HL-60 (cell line): ENCODE measurements around the gene NCS1.

Experiments
- DNase-seq, 2 experiments: peaks; one replicate each; pipeline ENCODE4 v3.0.0-alpha.2; 2010 to 2020; ENCODE audit warnings: low read depth in 1 of 2, low spot score in 1 of 2
- H3K27ac ChIP-seq: fragments of 250-450 bp; sonication (Bioruptor Pico); replicated peaks from 2 replicates; pipeline ENCODE4 v1.5.1; 2020; ENCODE audit warnings: mild to moderate bottlenecking, moderate library complexity
- H3K27me3 ChIP-seq: fragments of 250-450 bp; sonication (Bioruptor Pico); 2 replicates; pipeline ENCODE4 v1.5.1; 2021; ENCODE audit warnings: mild to moderate bottlenecking, moderate library complexity; ENCODE audit not compliant: insufficient read depth, poor library complexity, severe bottlenecking
- H3K4me3 ChIP-seq: replicated peaks from 2 replicates; pipeline ENCODE4 v1.5.1; 2011; ENCODE audit warnings: mild to moderate bottlenecking, control low read depth, low read length; ENCODE audit not compliant: insufficient read depth
- GABPA ChIP-seq: IDR thresholded peaks from 2 replicates; pipeline ENCODE4 v1.6.1; 2012; ENCODE audit warnings: low read depth
- POLR2AphosphoS5 ChIP-seq: IDR thresholded peaks from 2 replicates; pipeline ENCODE4 v1.6.1; 2012; ENCODE audit warnings: low read depth
- SPI1 ChIP-seq: IDR thresholded peaks from 2 replicates; pipeline ENCODE4 v1.6.1; 2012; ENCODE audit warnings: low read depth, mild to moderate bottlenecking, borderline replicate concordance
- TF ChIP-seq, protein P1 (sequence below): IDR thresholded peaks from 2 replicates; pipeline ENCODE4 v1.6.1; 2012; ENCODE audit warnings: low read depth; ENCODE audit not compliant: insufficient replicate concordance
- TF ChIP-seq, protein P2 (sequence below): IDR thresholded peaks from one replicate; pipeline ENCODE4 v1.5.1; 2011; ENCODE audit warnings: low read length, control low read depth, inconsistent platforms; ENCODE audit not compliant: insufficient read depth

Gene NCS1

DNA sequence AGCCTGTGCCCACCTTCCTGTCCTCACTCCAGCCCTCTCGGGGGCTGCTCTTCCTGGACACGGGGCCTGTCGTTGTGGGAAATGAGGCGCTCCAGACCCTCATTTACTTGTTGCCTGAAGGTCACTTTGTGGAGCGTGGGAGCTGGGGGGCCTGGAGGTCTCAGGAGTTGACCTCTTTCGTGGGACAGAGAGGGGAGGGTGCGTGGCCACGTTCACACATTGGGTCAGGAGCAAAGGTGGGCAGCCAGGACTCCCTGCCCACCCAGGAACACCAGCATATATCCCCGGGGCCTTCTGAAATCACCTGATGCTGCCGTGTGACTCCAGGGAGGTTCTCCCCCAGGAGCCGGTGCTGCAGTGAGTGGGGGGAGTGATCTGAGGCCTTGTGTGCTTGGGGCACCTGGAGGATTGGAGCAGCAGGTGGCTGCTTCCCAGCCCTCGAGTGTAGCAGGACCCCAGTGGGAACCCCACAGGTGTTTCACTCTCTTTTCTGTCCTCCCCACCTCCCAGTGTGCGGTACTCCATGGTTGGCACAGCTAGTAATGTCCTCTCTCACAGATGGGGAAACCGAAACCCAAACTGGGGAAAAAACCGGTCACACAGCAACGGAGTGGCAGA is 20.3 kb downstream of the NCS1 start:
- Histone ChIP-seq H3K27ac (no peak overlapping the region), H3K4me3 (no peak overlapping the region), H3K27me3 (no peaks in the 10 kb centered on the region)
- no peak for DNase-seq
- TF ChIP-seq, protein P1, sequence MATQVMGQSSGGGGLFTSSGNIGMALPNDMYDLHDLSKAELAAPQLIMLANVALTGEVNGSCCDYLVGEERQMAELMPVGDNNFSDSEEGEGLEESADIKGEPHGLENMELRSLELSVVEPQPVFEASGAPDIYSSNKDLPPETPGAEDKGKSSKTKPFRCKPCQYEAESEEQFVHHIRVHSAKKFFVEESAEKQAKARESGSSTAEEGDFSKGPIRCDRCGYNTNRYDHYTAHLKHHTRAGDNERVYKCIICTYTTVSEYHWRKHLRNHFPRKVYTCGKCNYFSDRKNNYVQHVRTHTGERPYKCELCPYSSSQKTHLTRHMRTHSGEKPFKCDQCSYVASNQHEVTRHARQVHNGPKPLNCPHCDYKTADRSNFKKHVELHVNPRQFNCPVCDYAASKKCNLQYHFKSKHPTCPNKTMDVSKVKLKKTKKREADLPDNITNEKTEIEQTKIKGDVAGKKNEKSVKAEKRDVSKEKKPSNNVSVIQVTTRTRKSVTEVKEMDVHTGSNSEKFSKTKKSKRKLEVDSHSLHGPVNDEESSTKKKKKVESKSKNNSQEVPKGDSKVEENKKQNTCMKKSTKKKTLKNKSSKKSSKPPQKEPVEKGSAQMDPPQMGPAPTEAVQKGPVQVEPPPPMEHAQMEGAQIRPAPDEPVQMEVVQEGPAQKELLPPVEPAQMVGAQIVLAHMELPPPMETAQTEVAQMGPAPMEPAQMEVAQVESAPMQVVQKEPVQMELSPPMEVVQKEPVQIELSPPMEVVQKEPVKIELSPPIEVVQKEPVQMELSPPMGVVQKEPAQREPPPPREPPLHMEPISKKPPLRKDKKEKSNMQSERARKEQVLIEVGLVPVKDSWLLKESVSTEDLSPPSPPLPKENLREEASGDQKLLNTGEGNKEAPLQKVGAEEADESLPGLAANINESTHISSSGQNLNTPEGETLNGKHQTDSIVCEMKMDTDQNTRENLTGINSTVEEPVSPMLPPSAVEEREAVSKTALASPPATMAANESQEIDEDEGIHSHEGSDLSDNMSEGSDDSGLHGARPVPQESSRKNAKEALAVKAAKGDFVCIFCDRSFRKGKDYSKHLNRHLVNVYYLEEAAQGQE = no peak
- TF ChIP-seq POLR2AphosphoS5 = no peak
- TF ChIP-seq GABPA = no peak

DNA sequence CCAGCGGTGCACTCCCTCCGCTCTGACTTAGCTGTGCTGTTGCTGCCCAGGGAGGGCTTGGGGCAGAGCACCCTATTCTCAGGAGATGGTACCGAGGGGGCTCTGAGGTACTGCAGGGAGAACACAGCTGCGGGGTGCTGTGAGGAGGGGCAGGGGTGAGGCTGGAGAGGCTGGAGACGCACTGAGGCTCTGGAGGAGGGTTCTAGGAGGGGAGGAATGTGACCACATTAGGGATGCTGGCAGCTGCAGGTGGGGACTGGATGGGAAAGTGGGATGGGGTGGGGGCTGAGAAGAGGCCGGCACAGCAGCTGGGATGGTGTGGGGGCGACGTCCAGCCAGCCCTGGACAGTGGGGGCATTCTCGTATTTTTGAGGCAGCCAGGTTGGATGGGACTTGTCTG is 20.9 kb downstream of the NCS1 start:
- H3K27ac ChIP-seq = no peak overlapping the region

DNA sequence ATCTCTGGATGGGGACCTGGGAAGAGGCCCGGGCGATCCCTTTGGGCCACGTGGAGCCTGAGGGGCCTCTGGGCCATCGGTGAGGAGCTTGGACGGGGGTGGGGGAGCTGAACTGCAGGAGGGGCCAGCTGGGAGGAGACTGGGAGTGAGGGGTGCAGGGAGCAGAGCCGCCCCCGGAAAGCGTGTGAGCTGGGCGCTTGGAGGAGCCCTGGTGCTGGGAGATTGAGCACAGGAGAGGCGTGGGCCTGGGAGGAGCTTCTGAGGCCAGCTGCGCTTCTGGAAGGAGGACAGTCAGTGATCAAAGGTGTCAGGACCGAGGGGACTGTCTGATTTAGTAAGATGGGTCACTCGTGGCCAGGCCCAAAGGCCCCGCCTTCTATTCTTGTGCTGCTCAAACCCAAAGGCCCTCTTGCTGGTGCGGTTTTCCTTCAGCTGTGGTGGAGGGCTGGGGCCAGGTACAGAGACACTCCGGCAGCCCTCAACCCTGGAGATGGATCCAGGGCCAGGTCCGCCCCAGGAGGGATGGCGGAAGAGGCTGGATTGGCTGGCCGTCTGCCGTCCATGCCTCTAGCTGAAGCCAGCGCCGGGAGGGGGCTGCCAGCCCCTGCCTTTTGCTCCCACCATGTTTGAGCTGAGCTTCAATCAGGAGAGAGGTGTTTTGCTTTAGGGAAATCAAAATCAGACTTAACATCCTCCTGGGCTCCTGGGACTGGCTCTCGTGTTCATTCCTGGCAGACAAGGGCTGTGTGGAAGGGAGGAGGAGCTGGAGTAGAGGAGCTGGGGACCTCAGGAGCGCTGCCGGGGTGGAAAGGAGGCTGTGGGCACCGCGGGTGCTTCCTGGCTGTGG is 21.6 kb downstream of the NCS1 start:
- no peak for DNase-seq
- no peak overlapping the region for H3K27ac ChIP-seq
- TF ChIP-seq POLR2AphosphoS5 (no peak), SPI1 (no peak), GABPA (no peak)
- TF ChIP-seq, protein P2, sequence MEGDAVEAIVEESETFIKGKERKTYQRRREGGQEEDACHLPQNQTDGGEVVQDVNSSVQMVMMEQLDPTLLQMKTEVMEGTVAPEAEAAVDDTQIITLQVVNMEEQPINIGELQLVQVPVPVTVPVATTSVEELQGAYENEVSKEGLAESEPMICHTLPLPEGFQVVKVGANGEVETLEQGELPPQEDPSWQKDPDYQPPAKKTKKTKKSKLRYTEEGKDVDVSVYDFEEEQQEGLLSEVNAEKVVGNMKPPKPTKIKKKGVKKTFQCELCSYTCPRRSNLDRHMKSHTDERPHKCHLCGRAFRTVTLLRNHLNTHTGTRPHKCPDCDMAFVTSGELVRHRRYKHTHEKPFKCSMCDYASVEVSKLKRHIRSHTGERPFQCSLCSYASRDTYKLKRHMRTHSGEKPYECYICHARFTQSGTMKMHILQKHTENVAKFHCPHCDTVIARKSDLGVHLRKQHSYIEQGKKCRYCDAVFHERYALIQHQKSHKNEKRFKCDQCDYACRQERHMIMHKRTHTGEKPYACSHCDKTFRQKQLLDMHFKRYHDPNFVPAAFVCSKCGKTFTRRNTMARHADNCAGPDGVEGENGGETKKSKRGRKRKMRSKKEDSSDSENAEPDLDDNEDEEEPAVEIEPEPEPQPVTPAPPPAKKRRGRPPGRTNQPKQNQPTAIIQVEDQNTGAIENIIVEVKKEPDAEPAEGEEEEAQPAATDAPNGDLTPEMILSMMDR = no peak
- TF ChIP-seq, protein P1 = no peak

More for the DNA sequence above, 20.9 kb downstream of the NCS1 start:
- Histone ChIP-seq H3K27me3 (no peaks in the 10 kb centered on the region), H3K4me3 (no peak overlapping the region)
- TF ChIP-seq GABPA = no peak
- TF ChIP-seq, protein P1 = no peak
- TF ChIP-seq, protein P2 = no peak
- no peak for TF ChIP-seq POLR2AphosphoS5
- TF ChIP-seq SPI1 = no peak
- no peak for DNase-seq

More for the DNA sequence above, 21.6 kb downstream of the NCS1 start:
- no peaks in the 10 kb centered on the region for H3K27me3 ChIP-seq
- no peak overlapping the region for H3K4me3 ChIP-seq
